HUES6 (cell line): Measurements from ENCODE around the gene IFITM2.
A peak's percentile ranks its signal among the peaks of the same experiment; 100 is the strongest.

Source experiments
- H3K27ac ChIP-seq: 2 replicates; pipeline ENCODE4 v1.7.0; 2013; ENCODE audit warnings: low read depth, mild to moderate bottlenecking, low read length, inconsistent platforms
- H3K27me3 ChIP-seq: 2 replicates; pipeline ENCODE4 v1.6.1; 2013; ENCODE audit warnings: low read length; ENCODE audit not compliant: control insufficient read depth, insufficient read depth
- H3K36me3 ChIP-seq: 2 replicates; pipeline ENCODE4 v1.6.1; 2013; ENCODE audit warnings: low read length; ENCODE audit not compliant: control insufficient read depth, insufficient read depth
- H3K4me1 ChIP-seq: 2 replicates; pipeline ENCODE4 v1.6.1; 2013; ENCODE audit warnings: low read length; ENCODE audit not compliant: control insufficient read depth, insufficient read depth
- H3K4me3 ChIP-seq: 2 replicates; pipeline ENCODE4 v1.5.1; 2013; ENCODE audit warnings: low read depth, low read length
- H3K9ac ChIP-seq: one replicate; pipeline ENCODE4 v1.6.1; 2013; ENCODE audit warnings: mild to moderate bottlenecking, low read length
- H3K9me3 ChIP-seq: 2 replicates; pipeline ENCODE4 v1.6.1; 2013; ENCODE audit warnings: low read depth, low read length; ENCODE audit not compliant: control insufficient read depth, insufficient read depth

The IFITM2 gene

DNA sequence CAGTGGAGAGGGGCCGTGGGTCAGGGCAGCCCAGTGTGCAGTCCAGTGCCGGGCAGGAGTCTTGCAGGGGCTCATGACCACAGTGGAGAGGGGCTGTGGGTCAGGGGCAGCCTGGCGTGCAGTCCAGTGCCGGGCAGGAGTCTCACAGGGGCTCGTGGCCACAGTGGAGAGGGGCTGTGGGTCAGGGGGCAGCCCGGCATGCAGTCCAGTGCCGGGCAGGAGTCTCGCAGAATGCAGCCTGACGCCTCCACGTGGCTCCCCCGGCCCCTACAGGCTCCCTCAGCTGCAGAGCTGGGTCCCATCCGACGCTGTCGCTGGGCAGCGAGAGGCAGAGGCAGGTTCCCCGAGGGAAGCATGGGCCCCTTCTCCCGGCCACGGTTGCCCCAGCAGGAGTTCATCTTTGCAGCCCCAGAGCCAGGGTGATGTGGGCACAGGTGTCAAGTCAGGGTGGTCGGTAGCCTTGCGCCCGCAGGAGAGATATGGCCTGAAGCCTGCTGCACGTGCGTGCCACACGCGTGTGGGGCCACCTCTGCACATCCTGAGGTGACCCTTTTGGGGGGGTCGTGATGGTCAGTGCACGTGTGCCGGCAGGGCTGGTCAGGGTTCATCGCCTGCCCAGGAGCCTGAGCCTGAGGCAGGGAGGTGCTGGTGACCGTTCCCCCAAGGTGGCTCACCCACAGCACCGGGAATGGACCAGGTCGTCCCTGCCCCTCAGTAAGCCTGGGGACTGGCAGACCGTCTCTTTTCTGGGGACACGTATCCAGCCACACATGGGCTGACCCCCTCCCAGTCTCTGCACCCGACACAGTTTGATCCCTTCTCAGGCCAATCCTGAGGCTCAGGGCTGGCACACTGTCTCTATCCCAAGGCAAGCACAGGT lies 11.2 kb upstream of the IFITM2 start:
- H3K4me1 ChIP-seq = peaks cover 28% of the 10 kb centered on the region
- H3K9ac ChIP-seq = no peak overlapping the region
- no peaks in the 10 kb centered on the region for H3K27me3 ChIP-seq
- no peaks in the 10 kb centered on the region for H3K9me3 ChIP-seq
- H3K27ac ChIP-seq = no peak overlapping the region
- peaks cover 31% of the 10 kb centered on the region for H3K36me3 ChIP-seq
- no peak overlapping the region for H3K4me3 ChIP-seq

DNA sequence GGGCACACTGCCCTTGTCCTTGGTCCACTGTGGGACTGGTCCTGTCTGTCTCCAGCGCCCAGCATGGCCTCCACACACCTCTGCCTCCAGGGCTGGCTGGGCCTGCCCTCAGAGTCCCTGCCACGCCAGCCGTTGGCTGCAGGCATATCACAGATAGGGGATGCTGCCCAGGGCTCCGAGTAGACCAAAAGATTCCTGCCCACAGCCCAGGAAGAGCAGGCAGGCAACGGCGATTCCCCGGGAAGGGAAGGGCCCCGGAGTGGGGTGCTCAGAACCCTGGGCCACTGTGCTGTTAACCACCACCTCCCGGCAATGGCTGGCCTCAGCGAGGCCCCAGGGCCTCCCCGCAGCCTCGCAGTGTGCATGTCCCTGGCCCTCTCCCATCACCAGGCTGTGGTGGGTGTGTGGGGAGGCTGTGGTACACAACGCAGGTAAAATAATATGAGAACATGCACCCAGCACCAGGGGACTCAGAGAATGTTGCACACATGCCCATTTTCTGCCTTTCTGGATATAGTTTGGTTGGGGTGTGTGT lies 10.5 kb upstream of the IFITM2 start:
- Histone ChIP-seq H3K36me3 (peaks cover 31% of the 10 kb centered on the region), H3K9me3 (no peaks in the 10 kb centered on the region), H3K4me1 (peaks cover 24% of the 10 kb centered on the region), H3K27me3 (no peaks in the 10 kb centered on the region), H3K9ac (no peak overlapping the region), H3K4me3 (no peak overlapping the region), H3K27ac (no peak overlapping the region)

DNA sequence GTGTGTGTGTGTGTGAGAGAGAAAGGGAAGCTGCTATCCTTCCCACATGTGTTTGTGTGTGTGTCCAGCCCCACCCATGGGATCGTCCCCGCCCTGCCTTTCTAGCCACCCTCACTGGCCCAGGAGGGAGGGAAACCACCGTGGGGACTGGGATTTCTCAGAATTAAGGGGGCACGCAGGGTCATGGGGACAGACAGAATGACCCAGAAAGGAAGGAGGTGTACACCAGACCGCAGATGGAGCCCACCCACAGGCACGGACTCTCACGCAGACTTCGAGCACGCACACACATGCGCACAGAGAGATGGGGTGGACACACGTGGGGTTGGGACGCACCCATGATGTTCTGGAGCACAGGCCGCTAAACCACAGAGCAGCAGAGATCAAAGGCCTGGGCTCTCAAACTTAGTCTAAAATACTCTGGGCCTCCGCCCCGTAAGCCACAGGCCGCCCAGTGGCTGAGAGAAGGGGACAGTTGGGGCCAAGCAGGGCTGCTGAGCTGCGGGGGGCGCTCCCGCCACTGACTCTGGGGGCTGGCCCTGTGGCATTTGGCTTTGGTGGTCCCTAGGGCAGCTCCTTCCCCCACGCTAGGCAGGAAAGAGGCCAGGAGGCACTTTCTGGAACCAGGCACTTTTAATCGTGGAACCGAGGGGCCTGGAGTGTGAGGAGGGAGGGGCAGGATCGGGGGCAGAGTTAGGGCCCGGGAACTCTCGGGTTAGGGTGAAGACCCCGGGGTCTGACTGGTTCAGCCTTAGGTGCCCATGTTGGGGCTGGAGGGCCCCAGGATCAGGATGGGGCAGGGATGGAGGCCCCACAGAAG lies 9.8 kb upstream of the IFITM2 start:
- peaks cover 24% of the 10 kb centered on the region for H3K4me1 ChIP-seq
- peaks cover 26% of the 10 kb centered on the region for H3K36me3 ChIP-seq
- H3K4me3 ChIP-seq = no peak overlapping the region
- H3K9ac ChIP-seq = no peak overlapping the region
- H3K27ac ChIP-seq = peak overlapping the region; percentile 18; the same call in 1 of the 2 replicates
- H3K27me3 ChIP-seq = no peaks in the 10 kb centered on the region
- H3K9me3 ChIP-seq = no peaks in the 10 kb centered on the region

DNA sequence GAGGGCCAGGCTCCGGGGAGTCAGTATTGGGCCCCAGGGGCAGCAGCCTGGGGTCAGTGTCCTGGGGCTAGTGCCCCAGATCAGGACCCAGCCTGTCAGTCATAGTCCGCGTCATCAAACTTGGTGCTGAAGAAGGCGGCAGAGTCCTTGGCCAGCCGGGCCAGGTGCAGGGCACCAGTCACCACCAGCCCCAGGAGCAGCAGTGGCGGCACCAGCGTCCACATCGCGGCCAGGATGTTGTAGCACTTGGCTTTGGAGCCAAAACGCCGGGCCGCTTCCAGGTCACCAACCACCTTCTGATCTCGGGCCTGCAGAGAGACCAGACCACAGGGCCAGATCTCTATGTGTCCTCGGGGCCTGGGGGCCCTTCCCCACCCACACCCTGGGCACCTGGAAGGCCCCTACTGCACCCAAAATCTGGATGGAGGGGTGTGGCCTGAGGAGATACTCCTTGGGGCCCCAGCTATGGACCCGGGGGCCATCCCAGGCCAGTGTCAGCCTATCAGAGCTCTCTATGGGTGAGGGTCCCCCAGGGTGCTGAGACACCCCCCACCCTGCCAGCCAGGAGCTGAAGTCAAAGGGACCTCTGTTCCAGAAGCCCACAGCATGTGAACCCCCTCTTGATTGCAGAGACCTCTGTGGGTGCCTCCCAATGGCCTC lies 9.1 kb upstream of the IFITM2 start:
- peaks cover 24% of the 10 kb centered on the region for H3K4me1 ChIP-seq
- H3K9me3 ChIP-seq = no peaks in the 10 kb centered on the region
- H3K27ac ChIP-seq = peak overlapping the region; percentile 18; the same call in 1 of the 2 replicates
- no peak overlapping the region for H3K9ac ChIP-seq
- peaks cover 19% of the 10 kb centered on the region for H3K36me3 ChIP-seq
- H3K27me3 ChIP-seq = no peaks in the 10 kb centered on the region
- no peak overlapping the region for H3K4me3 ChIP-seq

DNA sequence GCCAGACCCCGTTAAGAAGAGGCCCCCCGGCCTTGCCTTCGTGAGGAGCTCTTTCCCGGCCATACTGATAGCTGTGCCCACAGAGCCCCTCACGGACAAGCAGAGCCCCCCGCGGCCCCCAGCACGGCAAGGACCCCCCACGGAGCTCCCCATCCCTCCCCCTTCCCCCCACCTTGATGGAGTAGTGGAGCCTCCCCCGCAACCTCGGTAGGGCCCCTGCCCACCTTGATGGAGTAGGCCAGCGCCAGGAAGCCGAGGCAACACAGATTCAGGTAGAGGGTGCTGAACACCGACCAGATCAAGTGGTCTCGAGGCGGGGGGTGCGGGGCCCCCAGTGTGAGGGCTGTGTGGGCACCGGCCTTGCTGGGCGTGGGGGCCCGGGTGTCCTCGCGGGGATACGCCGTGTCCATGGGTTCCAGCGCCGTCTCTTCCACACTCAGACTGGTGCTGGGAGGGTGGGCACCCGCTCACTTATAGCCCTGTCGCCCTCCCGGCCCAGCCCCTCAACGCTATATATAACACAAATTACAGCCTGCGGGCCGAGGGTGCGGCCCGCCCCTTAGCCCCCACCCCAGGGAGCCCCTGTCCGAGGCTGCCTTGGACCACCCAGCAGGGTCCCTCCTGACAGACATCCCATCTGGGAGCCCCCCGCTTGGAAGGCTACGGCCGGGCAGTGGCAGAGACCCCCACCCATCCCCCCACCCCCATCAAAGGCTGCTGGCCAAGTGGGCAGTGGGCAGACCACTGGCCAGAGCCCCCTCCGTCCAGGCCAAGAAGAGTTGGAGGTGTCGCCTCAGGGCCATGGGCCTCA lies 8.3 kb upstream of the IFITM2 start, which contains the start of gene IFITM5:
Gene IFITM5 (minus strand): TSS at position 446 of the 811 bp plus-strand sequence. CDS start 36 bp downstream, at position 410.
- Histone ChIP-seq H3K4me1 (peaks cover 26% of the 10 kb centered on the region), H3K9ac (no peak within 1 kb of the TSS), H3K4me3 (no peak within 1 kb of the TSS), H3K27me3 (no peaks in the 10 kb centered on the region), H3K27ac (peak within 1 kb of the TSS; percentile 18; the same call in 1 of the 2 replicates), H3K36me3 (peaks cover 11% of the 10 kb centered on the region), H3K9me3 (no peaks in the 10 kb centered on the region)

DNA sequence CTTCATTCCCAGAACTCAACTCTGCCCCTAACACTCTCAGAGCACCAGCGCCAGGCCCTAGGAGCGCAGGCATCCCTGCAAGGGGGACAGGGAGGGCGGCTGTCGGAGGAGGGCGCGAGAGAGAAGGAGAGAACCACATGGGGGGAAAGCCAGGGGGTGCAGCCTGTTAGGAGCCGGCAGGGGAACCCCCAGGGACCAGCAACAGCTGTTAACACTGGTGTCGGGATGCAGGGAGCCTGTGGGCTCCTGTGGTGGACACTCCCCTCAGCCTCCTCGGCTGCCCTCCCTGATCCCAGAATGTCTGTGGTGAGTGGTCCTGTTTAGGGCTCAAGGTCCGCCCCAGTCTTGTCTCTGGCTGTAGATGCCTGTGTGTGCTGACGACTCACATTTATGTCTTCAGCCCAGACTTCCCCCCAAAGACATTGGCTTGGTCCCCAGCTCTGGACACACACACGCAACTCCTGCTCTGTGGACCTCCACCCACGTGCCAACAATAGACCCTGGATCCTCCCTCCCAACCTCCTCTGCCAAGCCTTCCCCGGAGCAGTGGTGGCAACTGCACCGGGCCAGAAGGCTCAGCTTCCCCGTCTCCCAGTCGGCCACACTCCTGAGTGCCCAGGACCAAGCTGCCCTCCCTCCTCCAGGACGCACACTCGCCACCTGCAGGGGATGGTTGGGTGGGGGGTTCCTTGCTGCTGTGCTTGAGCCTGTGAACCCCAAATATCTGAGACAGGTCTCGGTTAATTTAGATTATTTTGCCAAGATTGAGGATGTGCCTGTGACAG lies 7.5 kb upstream of the IFITM2 start:
- H3K27me3 ChIP-seq = no peaks in the 10 kb centered on the region
- H3K9ac ChIP-seq = no peak overlapping the region
- 0 out of 2 replicates have a peak, but pooled peaks cover 5% of the 10 kb centered on the region for H3K36me3 ChIP-seq
- H3K9me3 ChIP-seq = no peaks in the 10 kb centered on the region
- no peak overlapping the region for H3K4me3 ChIP-seq
- peaks cover 30% of the 10 kb centered on the region for H3K4me1 ChIP-seq
- H3K27ac ChIP-seq = no peak overlapping the region

DNA sequence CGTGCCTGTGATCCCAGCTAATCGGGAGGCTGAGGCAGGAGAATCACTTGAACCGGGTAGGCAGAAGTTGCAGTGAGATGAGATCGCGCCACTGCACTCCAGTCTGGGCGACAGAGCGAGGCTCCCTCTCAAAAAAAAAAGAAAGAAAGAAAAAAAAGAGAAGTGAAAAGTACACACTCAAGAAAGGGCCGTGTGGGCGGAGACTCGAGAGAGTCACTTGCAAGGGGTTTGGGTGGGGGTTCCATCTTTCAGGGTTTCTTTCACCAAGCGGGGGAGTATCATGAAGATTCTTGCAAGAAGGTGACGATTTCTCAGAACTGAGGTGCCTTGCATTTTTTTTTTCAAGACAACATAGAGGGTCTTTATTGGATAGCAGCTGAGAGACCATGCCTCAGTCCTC lies 4.3 kb upstream of the IFITM2 start:
- H3K4me1 ChIP-seq = peaks cover 51% of the 10 kb centered on the region
- no peak overlapping the region for H3K4me3 ChIP-seq
- H3K36me3 ChIP-seq = no peaks in the 10 kb centered on the region
- no peaks in the 10 kb centered on the region for H3K27me3 ChIP-seq
- H3K9ac ChIP-seq = no peak overlapping the region
- no peaks in the 10 kb centered on the region for H3K9me3 ChIP-seq
- no peak overlapping the region for H3K27ac ChIP-seq

DNA sequence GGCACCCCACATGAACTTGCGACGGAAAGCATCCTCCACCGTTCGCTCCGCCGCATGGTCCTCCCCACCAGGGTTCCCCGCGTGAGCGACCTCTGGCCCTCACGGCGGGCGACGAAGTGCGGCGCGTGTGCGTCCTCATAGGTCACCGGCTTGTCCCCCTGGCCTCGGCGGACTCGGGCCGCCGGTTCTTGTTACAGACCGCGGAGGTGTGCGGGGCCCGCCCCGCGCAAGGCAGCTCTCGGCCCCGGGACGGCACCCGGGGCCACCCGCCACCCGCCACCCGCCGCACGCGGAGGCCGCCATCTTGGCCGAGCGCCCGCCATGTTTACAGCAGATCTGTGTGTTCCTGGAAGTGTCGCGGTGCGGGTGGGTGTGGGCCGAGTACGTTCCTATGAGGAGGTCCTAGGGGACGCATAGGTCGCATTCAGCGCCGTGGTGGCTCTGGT lies 3.5 kb upstream of the IFITM2 start:
- H3K4me1 ChIP-seq = peaks cover 53% of the 10 kb centered on the region
- no peak overlapping the region for H3K9ac ChIP-seq
- H3K27ac ChIP-seq = peak overlapping the region; percentile 17; the same call in 1 of the 2 replicates
- no peak overlapping the region for H3K4me3 ChIP-seq
- H3K9me3 ChIP-seq = no peaks in the 10 kb centered on the region
- H3K36me3 ChIP-seq = no peaks in the 10 kb centered on the region
- no peaks in the 10 kb centered on the region for H3K27me3 ChIP-seq

DNA sequence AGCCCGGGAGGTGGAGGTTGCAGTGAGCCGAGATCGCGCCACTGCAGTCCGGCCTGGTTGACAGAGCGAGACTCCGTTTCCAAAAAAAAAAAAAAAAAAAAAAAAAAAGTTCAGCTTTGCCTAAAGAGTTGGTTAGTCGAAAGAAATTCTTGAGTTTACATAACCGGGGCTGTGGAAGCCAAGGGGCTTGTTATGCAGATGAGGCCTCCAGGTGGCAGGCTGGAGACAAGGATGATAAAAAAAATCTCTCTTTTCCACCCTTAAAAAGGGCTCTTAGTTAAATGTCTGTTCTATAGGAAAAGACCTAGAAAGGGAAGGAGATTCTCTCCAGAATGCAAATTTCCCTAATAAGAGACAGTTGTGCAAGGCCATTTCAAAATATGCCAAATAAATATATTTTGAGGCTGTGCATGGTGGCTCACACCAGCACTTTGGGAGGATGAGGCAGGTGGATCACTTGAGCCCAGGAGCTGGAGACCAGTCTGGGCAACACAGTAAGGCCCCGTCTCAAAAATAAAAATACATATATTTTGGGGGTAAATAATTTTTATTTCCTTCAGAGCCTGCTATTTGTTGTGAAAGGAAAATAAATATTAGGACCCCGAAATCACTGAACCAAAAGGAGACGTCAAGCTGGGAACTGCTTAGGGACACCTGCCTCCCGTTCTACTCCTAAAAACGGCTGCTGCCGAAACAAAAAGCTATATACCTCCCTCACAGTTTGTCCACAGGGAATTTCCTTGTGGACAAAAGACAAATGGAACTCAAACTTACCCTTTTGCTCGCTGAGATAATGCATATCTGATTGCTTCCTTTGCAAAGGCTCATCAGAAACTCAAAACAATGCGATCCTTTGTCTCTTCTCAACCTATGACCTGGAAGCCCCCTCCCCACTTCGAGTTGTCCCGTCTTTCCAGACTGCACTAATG lies 2.4 kb upstream of the IFITM2 start:
- peak overlapping the region; percentile 52; the same call in 1 of the 2 replicates for H3K27ac ChIP-seq
- no peaks in the 10 kb centered on the region for H3K9me3 ChIP-seq
- H3K9ac ChIP-seq = no peak overlapping the region
- H3K27me3 ChIP-seq = no peaks in the 10 kb centered on the region
- peaks cover 57% of the 10 kb centered on the region for H3K4me1 ChIP-seq
- no peaks in the 10 kb centered on the region for H3K36me3 ChIP-seq
- peak overlapping the region; percentile 25; the same call in 1 of the 2 replicates for H3K4me3 ChIP-seq
